NCI-H2227 (cell line): ENCODE results near the gene TSPAN31.
"Not testable (repeated sequence)": the region's sequence is repeated elsewhere in the genome, so short reads cannot be mapped to it uniquely, and the experiment has no call there.

Experiments
- DNase-seq: peaks from one replicate; lab custom pipeline; 2025; ENCODE audit not compliant: unreplicated experiment; lab: John Stamatoyannopoulos, UW

TSPAN31 gene

DNA sequence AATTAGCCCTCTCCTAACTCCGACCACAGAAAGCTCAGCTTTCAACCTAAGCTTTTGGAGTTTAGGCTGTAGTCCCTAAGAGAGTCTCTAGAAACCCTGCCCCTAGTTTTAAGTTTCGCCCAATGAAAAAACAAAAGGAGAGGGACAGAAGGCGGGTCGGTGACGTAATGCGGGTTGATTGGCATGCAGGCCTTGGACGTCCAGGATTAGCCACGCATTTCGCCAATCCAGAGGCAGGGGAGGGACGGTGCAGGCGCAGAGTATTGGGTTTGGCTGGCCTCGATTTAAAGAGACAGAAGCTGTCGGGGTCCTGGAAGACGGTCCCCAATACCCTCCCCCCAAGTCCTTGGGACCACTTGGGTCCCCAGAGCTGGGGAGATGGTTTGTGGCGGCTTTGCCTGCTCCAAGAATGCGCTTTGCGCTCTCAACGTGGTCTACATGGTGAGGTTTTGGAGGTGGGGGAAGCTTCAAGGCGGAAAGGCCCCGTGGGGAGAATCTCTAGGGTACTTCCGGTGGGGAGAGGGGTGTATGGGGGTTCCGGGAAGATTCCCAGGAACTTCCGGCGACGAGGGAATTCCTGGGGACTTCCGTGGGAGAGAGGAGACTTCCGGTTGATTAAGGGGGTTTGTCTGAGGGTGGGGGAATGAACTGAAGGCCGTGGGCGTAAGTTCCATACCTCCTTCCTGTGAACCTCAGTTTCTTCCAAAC lies at the start of gene TSPAN31:
Gene TSPAN31, plus strand, starts transcription at position 263 of the 708 bp plus-strand sequence. Its CDS starts 116 bp downstream, at position 379.
- peak; percentile 95 for DNase-seq

GRCh38 chr12:57695770-57696432 lies 48.9 kb upstream of the TSPAN31 start:
- no peak for DNase-seq

GRCh38 chr12:57697076-57697475 lies 47.8 kb upstream of the TSPAN31 start:
- no peak for DNase-seq

DNA sequence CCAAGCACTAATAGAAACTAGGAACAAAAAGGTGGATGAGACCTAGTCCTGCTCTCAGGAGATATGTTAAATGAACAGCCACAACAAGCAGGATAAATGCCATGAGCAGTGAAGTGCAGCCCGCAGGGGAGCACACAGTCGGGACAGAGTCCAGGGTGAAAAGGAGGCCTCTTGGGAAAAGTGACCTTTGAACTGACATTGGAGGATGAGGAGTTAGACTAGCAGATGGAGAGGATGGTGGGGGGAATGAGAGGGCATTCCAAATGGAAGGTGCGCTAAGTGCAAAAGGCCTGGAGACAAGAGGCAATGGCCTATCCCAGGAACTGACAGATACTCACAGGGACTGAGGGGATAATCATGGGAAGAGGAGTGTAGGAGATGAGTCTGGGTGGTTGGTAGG lies 46.4 kb upstream of the TSPAN31 start:
- DNase-seq, result no peak

GRCh38 chr12:57700317-57700716 lies 44.5 kb upstream of the TSPAN31 start:
- DNase-seq, result no peak

- no peak for DNase-seq
Observed at GRCh38 chr12:57707250-57707649, 37.6 kb upstream of the TSPAN31 start.

DNA sequence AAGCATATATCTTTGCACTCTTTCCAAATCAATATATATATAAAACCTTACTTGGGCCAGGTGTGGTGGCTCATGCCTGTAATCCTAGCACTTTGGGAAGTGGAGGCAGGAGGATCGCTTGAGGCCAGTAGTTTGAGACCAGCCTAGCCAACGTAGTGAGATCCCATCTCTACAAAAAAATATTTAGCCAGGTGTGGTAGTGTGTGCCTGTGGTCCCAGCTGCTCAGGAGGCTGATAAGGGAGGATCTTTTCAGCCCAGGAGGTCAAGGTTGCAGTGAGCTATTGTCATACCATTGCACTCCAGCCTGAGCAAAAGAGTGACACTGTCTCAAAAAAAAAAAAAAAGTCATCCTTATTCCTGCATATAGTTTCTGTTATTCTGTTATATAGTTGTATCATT lies 36.5 kb upstream of the TSPAN31 start:
- DNase-seq, result no peak

DNA sequence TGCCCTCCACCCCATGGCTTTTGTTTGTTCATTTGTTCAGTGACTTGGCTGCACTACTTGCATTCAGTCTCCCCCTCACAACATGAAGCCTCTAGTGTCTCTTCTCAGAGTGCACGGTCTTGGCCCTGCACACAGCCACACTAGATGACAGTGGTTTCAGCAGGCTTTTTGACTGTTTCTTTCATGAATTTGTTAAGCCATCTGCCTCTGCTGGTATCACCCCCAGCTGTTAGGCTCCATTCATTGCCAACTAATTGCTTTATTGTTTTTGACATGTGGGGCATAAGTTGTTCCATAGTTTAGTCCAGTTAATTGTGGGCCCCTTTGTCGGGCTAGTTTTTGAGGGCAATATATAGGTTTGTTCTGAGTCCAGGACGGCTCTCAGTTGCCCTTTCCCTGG lies 32.1 kb upstream of the TSPAN31 start:
- no peak for DNase-seq

DNA sequence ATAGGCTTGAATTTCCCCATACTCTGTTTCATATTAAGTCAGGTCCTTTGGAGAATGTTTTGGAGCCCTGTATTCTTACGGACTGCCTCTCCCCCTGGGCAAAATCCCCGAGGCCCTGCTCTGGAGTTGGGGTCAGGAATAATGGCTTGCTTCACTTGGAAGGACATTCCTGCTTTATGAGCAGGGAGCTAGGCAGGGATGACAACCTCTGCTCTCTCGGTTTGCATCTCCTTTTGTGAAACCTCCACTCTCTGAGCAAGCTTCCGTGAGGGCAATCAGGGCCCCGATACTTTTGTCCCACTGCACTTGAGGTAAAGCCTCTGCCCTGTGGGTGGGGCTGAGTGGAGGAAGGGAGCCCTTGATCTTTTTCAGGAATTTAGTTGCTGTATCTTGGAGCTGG lies 31.6 kb upstream of the TSPAN31 start:
- no peak for DNase-seq

- not testable (repeated sequence) for DNase-seq
Observed at GRCh38 chr12:57715036-57715748, 29.6 kb upstream of the TSPAN31 start.

DNA sequence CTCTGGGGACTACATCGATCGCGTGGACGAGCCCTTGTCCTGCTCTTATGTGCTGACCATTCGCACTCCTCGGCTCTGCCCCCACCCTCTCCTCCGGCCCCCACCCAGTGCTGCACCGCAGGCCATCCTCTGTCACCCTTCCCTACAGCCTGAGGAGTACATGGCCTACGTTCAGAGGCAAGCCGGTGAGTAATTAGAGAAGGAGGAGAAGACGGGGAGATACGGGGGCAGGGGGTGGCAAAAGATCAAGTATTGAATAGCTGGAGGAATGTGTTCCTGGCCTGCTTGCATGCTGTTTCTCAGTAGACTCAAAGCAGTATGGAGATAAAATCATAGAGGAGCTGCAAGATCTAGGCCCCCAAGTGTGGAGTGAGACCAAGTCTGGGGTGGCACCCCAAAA lies 29.1 kb upstream of the TSPAN31 start:
- no peak for DNase-seq

GRCh38 chr12:57716305-57716704 lies 28.5 kb upstream of the TSPAN31 start:
- DNase-seq, result no peak

- DNase-seq, result no peak
Observed at GRCh38 chr12:57717131-57717530, 27.7 kb upstream of the TSPAN31 start.

DNA sequence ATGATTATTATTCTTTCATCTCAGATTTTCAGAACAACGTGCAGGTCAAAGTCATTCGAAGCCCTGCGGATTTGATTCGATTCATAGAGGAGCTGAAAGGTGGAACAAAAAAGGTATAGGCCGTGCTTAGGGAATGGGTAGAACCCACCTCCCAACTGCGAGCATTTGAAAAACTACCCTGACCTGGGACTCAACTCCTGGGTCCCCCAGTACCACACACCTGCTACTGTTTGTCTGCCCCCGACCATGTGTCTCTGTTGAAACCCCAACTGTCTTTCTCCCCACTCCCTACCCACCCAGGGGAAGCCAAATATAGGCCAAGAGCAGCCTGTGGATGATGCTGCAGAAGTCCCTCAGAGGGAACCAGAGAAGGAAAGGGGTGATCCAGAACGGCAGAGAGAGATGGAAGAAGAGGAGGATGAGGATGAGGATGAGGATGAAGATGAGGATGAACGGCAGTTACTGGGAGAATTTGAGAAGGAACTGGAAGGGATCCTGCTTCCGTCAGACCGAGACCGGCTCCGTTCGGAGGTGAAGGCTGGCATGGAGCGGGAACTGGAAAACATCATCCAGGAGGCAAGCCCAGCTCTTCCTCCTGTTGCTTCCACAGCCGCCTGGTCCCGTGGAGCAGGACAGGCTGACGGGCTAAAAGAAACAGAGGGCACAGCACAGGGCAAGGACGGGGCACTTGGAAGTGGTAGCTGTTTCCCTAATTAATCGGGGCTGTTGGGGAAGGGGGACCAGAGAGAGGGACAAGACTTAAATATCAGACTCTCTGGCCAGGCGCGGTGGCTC lies 26.8 kb upstream of the TSPAN31 start:
- no peak for DNase-seq

GRCh38 chr12:57718641-57719528 lies 26.0 kb upstream of the TSPAN31 start:
- DNase-seq, result no peak

DNA sequence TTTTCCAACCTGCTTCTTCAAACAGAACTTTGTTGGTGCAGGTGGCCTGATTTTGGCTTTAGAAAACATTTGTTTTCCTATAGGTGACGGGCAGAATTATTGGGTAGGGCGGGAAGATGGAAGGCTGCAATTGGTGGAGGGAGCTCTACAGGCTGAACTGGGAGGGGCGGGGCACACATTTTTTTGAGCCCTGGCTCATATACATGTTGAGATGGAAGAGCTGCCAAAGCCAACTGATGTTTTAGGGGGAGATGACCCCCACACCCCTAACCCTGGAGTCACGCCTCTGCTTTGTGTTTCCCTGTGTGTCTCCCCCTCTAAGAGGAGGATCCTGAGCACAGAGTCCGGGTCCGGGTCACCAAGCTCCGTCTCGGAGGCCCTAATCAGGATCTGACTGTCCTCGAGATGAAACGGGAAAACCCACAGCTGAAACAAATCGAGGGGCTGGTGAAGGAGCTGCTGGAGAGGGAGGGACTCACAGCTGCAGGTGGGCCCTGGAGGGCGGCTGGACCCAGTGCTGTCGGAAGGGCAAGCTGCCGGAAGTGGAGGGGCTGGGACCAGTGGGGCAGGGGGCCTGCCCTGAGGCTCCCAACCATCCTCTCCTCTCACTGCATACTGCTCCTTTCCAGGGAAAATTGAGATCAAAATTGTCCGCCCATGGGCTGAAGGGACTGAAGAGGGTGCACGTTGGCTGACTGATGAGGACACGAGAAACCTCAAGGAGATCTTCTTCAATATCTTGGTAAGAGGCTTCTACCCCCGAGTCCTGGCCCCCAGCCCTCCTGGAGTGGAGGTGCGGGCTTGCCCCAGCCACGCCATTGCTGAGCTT lies 24.8 kb upstream of the TSPAN31 start:
- no peak for DNase-seq

- no peak for DNase-seq
Observed at GRCh38 chr12:57720606-57721595, 23.9 kb upstream of the TSPAN31 start.
